ENCODE results near the gene ZNF274.

- TF ChIP-seq CTCF (IDR thresholded peaks at IDR 0.05; ENCODE audit: control extremely low read depth in 1 of 3, insufficient read depth in 1 of 3, low read depth in 1 of 3, low read length in 3 of 3) (no peak), YY1 (IDR thresholded peaks at IDR 0.05; ENCODE audit: low read depth, low read length) (no peak), POLR2A (IDR thresholded peaks at IDR 0.05; ENCODE audit: control extremely low read depth in 1 of 2, low read depth in 2 of 2, low read length in 2 of 2) (no peak), SP2 (IDR thresholded peaks at IDR 0.05; ENCODE audit: low read length) (no peak), JUND (IDR thresholded peaks at IDR 0.05; ENCODE audit: low read length) (no peak), RAD21 (IDR thresholded peaks at IDR 0.05 in 1 of 2, conservative IDR thresholded peaks at IDR 0.05 in 1 of 2; ENCODE audit: low read depth in 2 of 2, low read length in 2 of 2) (no peak), EP300 (IDR thresholded peaks at IDR 0.05; ENCODE audit: borderline replicate concordance in 1 of 2, low read depth in 2 of 2, low read length in 2 of 2) (no peak), NRF1 (IDR thresholded peaks at IDR 0.05; ENCODE audit: low read depth, low read length) (no peak), EGR1 (IDR thresholded peaks at IDR 0.05; ENCODE audit: borderline replicate concordance, low read depth, low read length) (no peak), SIN3A (conservative IDR thresholded peaks at IDR 0.05 in 1 of 2, IDR thresholded peaks at IDR 0.05 in 1 of 2; ENCODE audit: low read depth in 1 of 2, low read length in 2 of 2) (no peak)
- TF ChIP-seq, protein P1, sequence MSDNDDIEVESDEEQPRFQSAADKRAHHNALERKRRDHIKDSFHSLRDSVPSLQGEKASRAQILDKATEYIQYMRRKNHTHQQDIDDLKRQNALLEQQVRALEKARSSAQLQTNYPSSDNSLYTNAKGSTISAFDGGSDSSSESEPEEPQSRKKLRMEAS (IDR thresholded peaks at IDR 0.05) = no peak
Observed at GRCh38 chr19:58166268-58166667, 16.6 kb upstream of the ZNF274 start.
